Skeletal muscle cell (primary cell): ENCODE measurements around the gene SMIM31.

Experiments
- DNase-seq: peaks from one replicate; pipeline ENCODE4 v3.0.0-alpha.2; 2010; ENCODE audit warnings: low read depth
- H3K4me3 ChIP-seq: 2 replicates; pipeline ENCODE4 v1.5.1; 2011; ENCODE audit warnings: low read depth, mild to moderate bottlenecking, control low read depth, low read length, moderate library complexity

SMIM31 gene

GRCh38 chr4:164753873-164754488 is at the start of gene SMIM31:
SMIM31 (plus strand) TSS chr4:164754131; CDS start chr4:164770444, 16,313 bp downstream.
- no peak within 1 kb of the TSS for H3K4me3 ChIP-seq
- DNase-seq = no peak

- no peak overlapping the region for H3K4me3 ChIP-seq
These were observed 47.3 kb upstream of the SMIM31 start for GRCh38 chr4:164706675-164707074.

GRCh38 chr4:164716901-164717300 is 37.0 kb upstream of the SMIM31 start:
- no peak for DNase-seq
- no peak overlapping the region for H3K4me3 ChIP-seq

More at GRCh38 chr4:164706675-164707074, 47.3 kb upstream of the SMIM31 start:
- DNase-seq = no peak

GRCh38 chr4:164718827-164719226 is 35.1 kb upstream of the SMIM31 start:
- DNase-seq = no peak
- no peak overlapping the region for H3K4me3 ChIP-seq

- no peak overlapping the region for H3K4me3 ChIP-seq
- no peak for DNase-seq
These were observed 28.9 kb upstream of the SMIM31 start for GRCh38 chr4:164725066-164725465.

- no peak overlapping the region for H3K4me3 ChIP-seq
- DNase-seq = no peak
These were observed 23.1 kb upstream of the SMIM31 start for GRCh38 chr4:164730705-164731393.

GRCh38 chr4:164731827-164732474 is 22.0 kb upstream of the SMIM31 start:
- H3K4me3 ChIP-seq = no peak overlapping the region
- DNase-seq = peak; percentile 12

GRCh38 chr4:164734484-164734883 is 19.4 kb upstream of the SMIM31 start:
- no peak for DNase-seq
- H3K4me3 ChIP-seq = no peak overlapping the region

- no peak for DNase-seq
- H3K4me3 ChIP-seq = no peak overlapping the region
These were observed 5.6 kb upstream of the SMIM31 start for GRCh38 chr4:164748375-164748774.

- DNase-seq = no peak
- no peak overlapping the region for H3K4me3 ChIP-seq
These were observed 1.5 kb downstream of the SMIM31 start for GRCh38 chr4:164755432-164755831.

- H3K4me3 ChIP-seq = no peak overlapping the region
- no peak for DNase-seq
These were observed 2.8 kb downstream of the SMIM31 start for GRCh38 chr4:164756686-164757085.

GRCh38 chr4:164761241-164761640 is 7.3 kb downstream of the SMIM31 start:
- DNase-seq = no peak
- H3K4me3 ChIP-seq = no peak overlapping the region

GRCh38 chr4:164761746-164762275 is 7.9 kb downstream of the SMIM31 start:
- H3K4me3 ChIP-seq = no peak overlapping the region
- no peak for DNase-seq

GRCh38 chr4:164765096-164765495 is 11.2 kb downstream of the SMIM31 start:
- no peak for DNase-seq
- no peak overlapping the region for H3K4me3 ChIP-seq

GRCh38 chr4:164765833-164766232 is 11.9 kb downstream of the SMIM31 start:
- DNase-seq = no peak
- H3K4me3 ChIP-seq = no peak overlapping the region

- H3K4me3 ChIP-seq = no peak overlapping the region
- no peak for DNase-seq
These were observed 14.6 kb downstream of the SMIM31 start for GRCh38 chr4:164768516-164768915.

- H3K4me3 ChIP-seq = no peak overlapping the region
- DNase-seq = no peak
These were observed 16.2 kb downstream of the SMIM31 start for GRCh38 chr4:164770010-164770724.

GRCh38 chr4:164771088-164771487 is 17.2 kb downstream of the SMIM31 start:
- no peak overlapping the region for H3K4me3 ChIP-seq
- no peak for DNase-seq

GRCh38 chr4:164772076-164772475 is 18.1 kb downstream of the SMIM31 start:
- no peak overlapping the region for H3K4me3 ChIP-seq
- no peak for DNase-seq

- no peak overlapping the region for H3K4me3 ChIP-seq
- no peak for DNase-seq
These were observed 25.1 kb downstream of the SMIM31 start for GRCh38 chr4:164779080-164779479.
